HCT116 (cell line): Measurements from ENCODE around the gene ADGRV1.
"Not testable (repeated sequence)": the region's sequence is repeated elsewhere in the genome, so short reads cannot be mapped to it uniquely, and the experiment has no call there.

Experiments
- CTCF ChIP-seq, 3 experiments: fragments of 200-600 bp in 1 of 3; sonication (generic) in 1 of 3; IDR thresholded peaks in 2 of 3; conservative IDR thresholded peaks in 1 of 3; 2 replicates each; pipeline ENCODE4 v1.5.1; 2012 to 2017; ENCODE audit warnings: low read depth in 2 of 3, low read length in 2 of 3, antibody characterized with exemption in 1 of 3, borderline replicate concordance in 1 of 3, control low read depth in 1 of 3, mild to moderate bottlenecking in 1 of 3, mixed read lengths in 1 of 3, mixed run types in 1 of 3, moderate library complexity in 1 of 3; ENCODE audit not compliant: insufficient read depth in 1 of 3
- EZH2 ChIP-seq: fragments of 200-600 bp; sonication (generic); IDR thresholded peaks from 2 replicates; pipeline ENCODE4 v1.6.1; 2017; ENCODE audit warnings: antibody characterized with exemption, mixed run types
- MAX ChIP-seq: IDR thresholded peaks from 2 replicates; pipeline ENCODE4 v1.6.1; 2012
- POLR2A ChIP-seq: IDR thresholded peaks from 2 replicates; pipeline ENCODE4 v1.7.0; 2011; ENCODE audit warnings: borderline replicate concordance; ENCODE audit not compliant: insufficient read depth, insufficient read length; ENCODE audit errors: extremely low read depth
- RAD21 ChIP-seq: IDR thresholded peaks from 2 replicates; pipeline ENCODE4 v1.6.1; 2012; ENCODE audit warnings: low read depth, mild to moderate bottlenecking
- REST ChIP-seq: IDR thresholded peaks from 2 replicates; pipeline ENCODE4 v1.6.1; 2012; ENCODE audit warnings: low read depth
- SIN3A ChIP-seq: IDR thresholded peaks from 2 replicates; pipeline ENCODE4 v1.6.1; 2012; ENCODE audit warnings: low read depth

- not testable (repeated sequence) for TF ChIP-seq CTCF (IDR thresholded peaks at IDR 0.05 in 2 of 3, conservative IDR thresholded peaks at IDR 0.05 in 1 of 3; ENCODE audit: borderline replicate concordance in 1 of 3, insufficient read depth in 1 of 3, low read depth in 2 of 3, low read length in 2 of 3); EZH2; MAX; POLR2A; SIN3A; REST; RAD21
These were observed 109.5 kb downstream of the ADGRV1 start for GRCh38 chr5:90668079-90668565.
